HEK293 (cell line): Measurements from ENCODE around the gene PAX2.

Experiments used
- GFI1B ChIP-seq: fragments of 450-650 bp; formaldehyde crosslinking; IDR thresholded peaks from 2 replicates; pipeline ENCODE4 v1.5.1; 2016; ENCODE audit warnings: missing biosample characterization, missing genetic modification characterization
- KLF7 ChIP-seq: fragments of 450-650 bp; formaldehyde crosslinking; IDR thresholded peaks from 2 replicates; pipeline ENCODE4 v1.5.1; 2016; ENCODE audit warnings: missing biosample characterization, missing genetic modification characterization, borderline replicate concordance
- MYNN ChIP-seq: fragments of 450-650 bp; formaldehyde crosslinking; IDR thresholded peaks from 2 replicates; pipeline ENCODE4 v1.5.1; 2016; ENCODE audit warnings: missing biosample characterization, missing genetic modification characterization, borderline replicate concordance
- SP3 ChIP-seq: fragments of 450-650 bp; formaldehyde crosslinking; IDR thresholded peaks from 2 replicates; pipeline ENCODE4 v1.5.1; 2016; ENCODE audit warnings: missing biosample characterization, missing genetic modification characterization
- TCF7L2 ChIP-seq: IDR thresholded peaks from 2 replicates; pipeline ENCODE4 v1.6.1; 2011; ENCODE audit warnings: low read depth, mild to moderate bottlenecking, inconsistent platforms, low read length, moderate library complexity, borderline replicate concordance
- WT1 ChIP-seq: fragments of 450-650 bp; formaldehyde crosslinking; IDR thresholded peaks from 2 replicates; pipeline ENCODE4 v1.5.1; 2016; ENCODE audit warnings: missing biosample characterization, missing genetic modification characterization
- ZBTB8A ChIP-seq: fragments of 450-650 bp; formaldehyde crosslinking; IDR thresholded peaks from 2 replicates; pipeline ENCODE4 v1.5.1; 2016; ENCODE audit warnings: missing biosample characterization, missing genetic modification characterization
- ZIC2 ChIP-seq: fragments of 450-650 bp; formaldehyde crosslinking; IDR thresholded peaks from 2 replicates; pipeline ENCODE4 v1.5.1; 2016; ENCODE audit warnings: missing biosample characterization, missing genetic modification characterization
- ZNF133 ChIP-seq: fragments of 450-650 bp; formaldehyde crosslinking; IDR thresholded peaks from 2 replicates; pipeline ENCODE4 v1.5.1; 2016; ENCODE audit warnings: missing biosample characterization, missing genetic modification characterization
- ZNF140 ChIP-seq: fragments of 450-650 bp; formaldehyde crosslinking; IDR thresholded peaks from 2 replicates; pipeline ENCODE4 v1.5.1; 2016; ENCODE audit warnings: missing biosample characterization, missing genetic modification characterization
- ZNF202 ChIP-seq: fragments of 450-650 bp; formaldehyde crosslinking; IDR thresholded peaks from 2 replicates; pipeline ENCODE4 v1.5.1; 2016; ENCODE audit warnings: missing biosample characterization, missing genetic modification characterization, borderline replicate concordance
- ZNF239 ChIP-seq: fragments of 450-650 bp; formaldehyde crosslinking; IDR thresholded peaks from 2 replicates; pipeline ENCODE4 v1.5.1; 2016; ENCODE audit warnings: missing biosample characterization, missing genetic modification characterization
- ZNF394 ChIP-seq: fragments of 450-650 bp; formaldehyde crosslinking; IDR thresholded peaks from 2 replicates; pipeline ENCODE4 v1.5.1; 2016; ENCODE audit warnings: missing biosample characterization, missing genetic modification characterization, mild to moderate bottlenecking, moderate library complexity, borderline replicate concordance
- ZNF423 ChIP-seq: fragments of 450-650 bp; formaldehyde crosslinking; IDR thresholded peaks from 2 replicates; pipeline ENCODE4 v1.5.1; 2016; ENCODE audit warnings: missing biosample characterization, missing genetic modification characterization
- ZNF426 ChIP-seq: fragments of 450-650 bp; formaldehyde crosslinking; IDR thresholded peaks from 2 replicates; pipeline ENCODE4 v1.5.1; 2017; ENCODE audit warnings: missing biosample characterization, missing genetic modification characterization, mild to moderate bottlenecking, inconsistent platforms, moderate library complexity
- ZNF510 ChIP-seq: fragments of 450-650 bp; formaldehyde crosslinking; IDR thresholded peaks from 2 replicates; pipeline ENCODE4 v1.5.1; 2018; ENCODE audit warnings: mild to moderate bottlenecking, missing genetic modification characterization, missing biosample characterization; ENCODE audit not compliant: insufficient replicate concordance
- ZNF555 ChIP-seq: fragments of 450-650 bp; formaldehyde crosslinking; conservative IDR thresholded peaks from 2 replicates; pipeline ENCODE4 v1.5.1; 2017; ENCODE audit warnings: missing biosample characterization, mild to moderate bottlenecking, missing genetic modification characterization, inconsistent platforms
- ZNF560 ChIP-seq: fragments of 450-650 bp; formaldehyde crosslinking; IDR thresholded peaks from 2 replicates; pipeline ENCODE4 v1.5.1; 2017; ENCODE audit warnings: missing biosample characterization, missing genetic modification characterization, borderline replicate concordance
- ZNF571 ChIP-seq: fragments of 450-650 bp; formaldehyde crosslinking; IDR thresholded peaks from 2 replicates; pipeline ENCODE4 v1.5.0; 2017; ENCODE audit warnings: missing biosample characterization, missing genetic modification characterization
- ZNF624 ChIP-seq: fragments of 450-650 bp; formaldehyde crosslinking; IDR thresholded peaks from 2 replicates; pipeline ENCODE4 v1.5.1; 2017; ENCODE audit warnings: missing biosample characterization, missing genetic modification characterization
- ZNF629 ChIP-seq: fragments of 450-650 bp; formaldehyde crosslinking; IDR thresholded peaks from 2 replicates; pipeline ENCODE4 v1.5.1; 2017; ENCODE audit warnings: missing biosample characterization, missing genetic modification characterization
- ZNF664 ChIP-seq: fragments of 450-650 bp; formaldehyde crosslinking; IDR thresholded peaks from 2 replicates; pipeline ENCODE4 v1.5.1; 2016; ENCODE audit warnings: missing biosample characterization, missing genetic modification characterization
- ZNF677 ChIP-seq: fragments of 450-650 bp; IDR thresholded peaks from 2 replicates; pipeline ENCODE4 v1.5.0; 2018; ENCODE audit warnings: missing biosample characterization, mild to moderate bottlenecking, missing genetic modification characterization, moderate library complexity
- ZNF830 ChIP-seq: fragments of 450-650 bp; IDR thresholded peaks from 2 replicates; pipeline ENCODE4 v1.5.0; 2018; ENCODE audit warnings: missing biosample characterization, missing genetic modification characterization, low read depth, mild to moderate bottlenecking, moderate library complexity
- ZSCAN30 ChIP-seq: fragments of 450-650 bp; IDR thresholded peaks from 2 replicates; pipeline ENCODE4 v1.5.1; 2018; ENCODE audit warnings: missing biosample characterization, mild to moderate bottlenecking, missing genetic modification characterization, moderate library complexity
- TF ChIP-seq, protein P1 (sequence below): fragments of 450-650 bp; formaldehyde crosslinking; IDR thresholded peaks from 2 replicates; pipeline ENCODE4 v1.5.1; 2016; ENCODE audit warnings: missing biosample characterization, missing genetic modification characterization
- TF ChIP-seq, protein P2 (sequence below): fragments of 450-650 bp; formaldehyde crosslinking; conservative IDR thresholded peaks from 2 replicates; pipeline ENCODE4 v1.5.1; 2016; ENCODE audit warnings: low read depth, missing biosample characterization, missing genetic modification characterization
- TF ChIP-seq, protein P3 (sequence below): fragments of 450-650 bp; formaldehyde crosslinking; conservative IDR thresholded peaks from 2 replicates; pipeline ENCODE4 v1.5.1; 2016; ENCODE audit warnings: low read depth, missing biosample characterization, missing genetic modification characterization
- TF ChIP-seq, protein P4 (sequence below): fragments of 450-650 bp; formaldehyde crosslinking; IDR thresholded peaks from 2 replicates; pipeline ENCODE4 v1.5.1; 2016; ENCODE audit warnings: missing biosample characterization, missing genetic modification characterization, borderline replicate concordance

Gene PAX2

DNA sequence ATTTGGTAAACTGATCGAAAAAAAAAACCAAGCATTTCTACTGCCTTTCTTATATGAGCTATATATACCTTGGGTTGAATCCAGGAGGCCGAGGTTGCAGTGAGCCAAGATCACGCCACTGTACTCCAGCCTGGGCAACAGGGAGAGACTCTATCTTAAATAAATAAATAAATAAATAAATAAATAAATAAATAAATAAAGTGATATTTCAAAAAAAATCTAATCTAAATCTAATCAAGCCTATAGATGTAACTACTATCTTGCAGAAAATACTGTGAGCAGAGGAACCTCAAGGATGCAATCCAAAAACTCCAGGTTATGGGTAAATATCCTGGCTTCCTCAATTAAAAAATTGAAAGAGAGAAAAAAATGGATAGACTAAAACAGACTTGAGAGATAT, 96.1 kb downstream of the PAX2 start (continued):
- TF ChIP-seq ZNF423 (tag by site-specific recombination) (no peak), ZNF202 (tag by site-specific recombination) (peak; percentile 50; the same call in 1 of the 2 replicates), ZNF830 (no peak), ZNF629 (tag by site-specific recombination) (0 out of 2 replicates have a peak, but pooled peaks have one; percentile 27), GFI1B (tag by site-specific recombination) (0 out of 2 replicates have a peak, but pooled peaks have one; percentile 12), ZNF664 (tag by site-specific recombination) (0 out of 2 replicates have a peak, but pooled peaks have one; percentile 20), ZNF677 (tag by site-specific recombination) (no peak), ZNF560 (0 out of 2 replicates have a peak, but pooled peaks have one; percentile 34), ZNF571 (tag by site-specific recombination) (no peak), ZNF239 (tag by site-specific recombination) (no peak), MYNN (tag by site-specific recombination) (no peak), TCF7L2 (no peak), ZNF510 (tag by site-specific recombination) (no peak), ZNF394 (tag by site-specific recombination) (peak; percentile 89; the same call in 1 of the 2 replicates), ZBTB8A (tag by site-specific recombination) (0 out of 2 replicates have a peak, but pooled peaks have one; percentile 21), KLF7 (tag by site-specific recombination) (no peak), ZNF140 (peak; percentile 53; the same call in 1 of the 2 replicates), ZNF624 (tag by site-specific recombination) (no peak), ZNF426 (tag by site-specific recombination) (peak; percentile 69), SP3 (tag by site-specific recombination) (peak; percentile 19; the same call in 1 of the 2 replicates), ZNF555 (tag by site-specific recombination) (peak; percentile 51), ZNF133 (tag by site-specific recombination) (no peak), WT1 (tag by site-specific recombination) (no peak), ZSCAN30 (tag by site-specific recombination) (no peak), ZIC2 (tag by site-specific recombination) (no peak)
- TF ChIP-seq, protein P1, sequence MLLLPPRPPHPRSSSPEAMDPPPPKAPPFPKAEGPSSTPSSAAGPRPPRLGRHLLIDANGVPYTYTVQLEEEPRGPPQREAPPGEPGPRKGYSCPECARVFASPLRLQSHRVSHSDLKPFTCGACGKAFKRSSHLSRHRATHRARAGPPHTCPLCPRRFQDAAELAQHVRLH, result 0 out of 2 replicates have a peak, but pooled peaks have one; percentile 29
- TF ChIP-seq, protein P2, sequence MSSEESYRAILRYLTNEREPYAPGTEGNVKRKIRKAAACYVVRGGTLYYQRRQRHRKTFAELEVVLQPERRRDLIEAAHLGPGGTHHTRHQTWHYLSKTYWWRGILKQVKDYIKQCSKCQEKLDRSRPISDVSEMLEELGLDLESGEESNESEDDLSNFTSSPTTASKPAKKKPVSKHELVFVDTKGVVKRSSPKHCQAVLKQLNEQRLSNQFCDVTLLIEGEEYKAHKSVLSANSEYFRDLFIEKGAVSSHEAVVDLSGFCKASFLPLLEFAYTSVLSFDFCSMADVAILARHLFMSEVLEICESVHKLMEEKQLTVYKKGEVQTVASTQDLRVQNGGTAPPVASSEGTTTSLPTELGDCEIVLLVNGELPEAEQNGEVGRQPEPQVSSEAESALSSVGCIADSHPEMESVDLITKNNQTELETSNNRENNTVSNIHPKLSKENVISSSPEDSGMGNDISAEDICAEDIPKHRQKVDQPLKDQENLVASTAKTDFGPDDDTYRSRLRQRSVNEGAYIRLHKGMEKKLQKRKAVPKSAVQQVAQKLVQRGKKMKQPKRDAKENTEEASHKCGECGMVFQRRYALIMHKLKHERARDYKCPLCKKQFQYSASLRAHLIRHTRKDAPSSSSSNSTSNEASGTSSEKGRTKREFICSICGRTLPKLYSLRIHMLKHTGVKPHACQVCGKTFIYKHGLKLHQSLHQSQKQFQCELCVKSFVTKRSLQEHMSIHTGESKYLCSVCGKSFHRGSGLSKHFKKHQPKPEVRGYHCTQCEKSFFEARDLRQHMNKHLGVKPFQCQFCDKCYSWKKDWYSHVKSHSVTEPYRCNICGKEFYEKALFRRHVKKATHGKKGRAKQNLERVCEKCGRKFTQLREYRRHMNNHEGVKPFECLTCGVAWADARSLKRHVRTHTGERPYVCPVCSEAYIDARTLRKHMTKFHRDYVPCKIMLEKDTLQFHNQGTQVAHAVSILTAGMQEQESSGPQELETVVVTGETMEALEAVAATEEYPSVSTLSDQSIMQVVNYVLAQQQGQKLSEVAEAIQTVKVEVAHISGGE (tag by site-specific recombination), result peak; percentile 71
- TF ChIP-seq, protein P3, sequence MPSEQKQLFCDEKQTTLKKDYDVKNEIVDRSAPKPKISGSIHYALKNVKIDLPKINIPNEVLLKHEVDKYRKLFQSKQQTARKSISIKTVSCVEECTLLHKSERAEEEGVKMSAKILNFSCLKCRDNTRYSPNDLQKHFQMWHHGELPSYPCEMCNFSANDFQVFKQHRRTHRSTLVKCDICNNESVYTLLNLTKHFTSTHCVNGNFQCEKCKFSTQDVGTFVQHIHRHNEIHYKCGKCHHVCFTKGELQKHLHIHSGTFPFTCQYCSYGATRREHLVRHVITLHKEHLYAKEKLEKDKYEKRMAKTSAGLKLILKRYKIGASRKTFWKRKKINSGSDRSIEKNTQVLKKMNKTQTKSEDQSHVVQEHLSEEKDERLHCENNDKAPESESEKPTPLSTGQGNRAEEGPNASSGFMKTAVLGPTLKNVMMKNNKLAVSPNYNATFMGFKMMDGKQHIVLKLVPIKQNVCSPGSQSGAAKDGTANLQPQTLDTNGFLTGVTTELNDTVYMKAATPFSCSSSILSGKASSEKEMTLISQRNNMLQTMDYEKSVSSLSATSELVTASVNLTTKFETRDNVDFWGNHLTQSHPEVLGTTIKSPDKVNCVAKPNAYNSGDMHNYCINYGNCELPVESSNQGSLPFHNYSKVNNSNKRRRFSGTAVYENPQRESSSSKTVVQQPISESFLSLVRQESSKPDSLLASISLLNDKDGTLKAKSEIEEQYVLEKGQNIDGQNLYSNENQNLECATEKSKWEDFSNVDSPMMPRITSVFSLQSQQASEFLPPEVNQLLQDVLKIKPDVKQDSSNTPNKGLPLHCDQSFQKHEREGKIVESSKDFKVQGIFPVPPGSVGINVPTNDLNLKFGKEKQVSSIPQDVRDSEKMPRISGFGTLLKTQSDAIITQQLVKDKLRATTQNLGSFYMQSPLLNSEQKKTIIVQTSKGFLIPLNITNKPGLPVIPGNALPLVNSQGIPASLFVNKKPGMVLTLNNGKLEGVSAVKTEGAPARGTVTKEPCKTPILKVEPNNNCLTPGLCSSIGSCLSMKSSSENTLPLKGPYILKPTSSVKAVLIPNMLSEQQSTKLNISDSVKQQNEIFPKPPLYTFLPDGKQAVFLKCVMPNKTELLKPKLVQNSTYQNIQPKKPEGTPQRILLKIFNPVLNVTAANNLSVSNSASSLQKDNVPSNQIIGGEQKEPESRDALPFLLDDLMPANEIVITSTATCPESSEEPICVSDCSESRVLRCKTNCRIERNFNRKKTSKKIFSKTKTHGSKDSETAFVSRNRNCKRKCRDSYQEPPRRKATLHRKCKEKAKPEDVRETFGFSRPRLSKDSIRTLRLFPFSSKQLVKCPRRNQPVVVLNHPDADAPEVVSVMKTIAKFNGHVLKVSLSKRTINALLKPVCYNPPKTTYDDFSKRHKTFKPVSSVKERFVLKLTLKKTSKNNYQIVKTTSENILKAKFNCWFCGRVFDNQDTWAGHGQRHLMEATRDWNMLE, result peak; percentile 78
- TF ChIP-seq, protein P4, sequence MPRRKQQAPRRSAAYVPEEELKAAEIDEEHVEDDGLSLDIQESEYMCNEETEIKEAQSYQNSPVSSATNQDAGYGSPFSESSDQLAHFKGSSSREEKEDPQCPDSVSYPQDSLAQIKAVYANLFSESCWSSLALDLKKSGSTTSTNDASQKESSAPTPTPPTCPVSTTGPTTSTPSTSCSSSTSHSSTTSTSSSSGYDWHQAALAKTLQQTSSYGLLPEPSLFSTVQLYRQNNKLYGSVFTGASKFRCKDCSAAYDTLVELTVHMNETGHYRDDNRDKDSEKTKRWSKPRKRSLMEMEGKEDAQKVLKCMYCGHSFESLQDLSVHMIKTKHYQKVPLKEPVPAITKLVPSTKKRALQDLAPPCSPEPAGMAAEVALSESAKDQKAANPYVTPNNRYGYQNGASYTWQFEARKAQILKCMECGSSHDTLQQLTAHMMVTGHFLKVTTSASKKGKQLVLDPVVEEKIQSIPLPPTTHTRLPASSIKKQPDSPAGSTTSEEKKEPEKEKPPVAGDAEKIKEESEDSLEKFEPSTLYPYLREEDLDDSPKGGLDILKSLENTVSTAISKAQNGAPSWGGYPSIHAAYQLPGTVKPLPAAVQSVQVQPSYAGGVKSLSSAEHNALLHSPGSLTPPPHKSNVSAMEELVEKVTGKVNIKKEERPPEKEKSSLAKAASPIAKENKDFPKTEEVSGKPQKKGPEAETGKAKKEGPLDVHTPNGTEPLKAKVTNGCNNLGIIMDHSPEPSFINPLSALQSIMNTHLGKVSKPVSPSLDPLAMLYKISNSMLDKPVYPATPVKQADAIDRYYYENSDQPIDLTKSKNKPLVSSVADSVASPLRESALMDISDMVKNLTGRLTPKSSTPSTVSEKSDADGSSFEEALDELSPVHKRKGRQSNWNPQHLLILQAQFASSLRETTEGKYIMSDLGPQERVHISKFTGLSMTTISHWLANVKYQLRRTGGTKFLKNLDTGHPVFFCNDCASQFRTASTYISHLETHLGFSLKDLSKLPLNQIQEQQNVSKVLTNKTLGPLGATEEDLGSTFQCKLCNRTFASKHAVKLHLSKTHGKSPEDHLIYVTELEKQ (tag by site-specific recombination), result no peak
